ENCODE measurements around the gene TGM2. TPM values are rescaled to one million over a fixed set of nuclear protein-coding genes. Genes with fewer than 3 reads are reported as not detected.

Gene TGM2
- polyA plus RNA-seq, 1 donor (not counting 4 experiments of a cell fraction or from before 2014, with no cell fraction given): 18.7 TPM

DNA sequence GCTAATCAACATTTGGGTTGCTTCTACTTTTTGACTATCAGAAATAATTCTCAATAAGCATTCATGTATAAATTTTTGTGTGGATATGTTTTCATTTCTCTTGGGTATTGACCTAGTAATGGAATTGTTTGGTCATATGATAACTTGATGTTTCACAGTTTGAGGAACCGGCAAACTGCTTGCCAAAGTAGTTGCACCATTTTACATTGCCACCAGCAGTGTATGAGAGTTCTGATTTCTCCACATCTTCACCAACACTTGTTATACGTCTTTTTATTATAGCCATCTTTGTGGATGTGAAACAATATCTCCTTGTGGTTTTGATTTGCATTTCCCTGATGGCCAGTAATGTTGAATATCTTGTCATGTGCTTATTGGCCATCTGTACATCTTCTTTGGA, 42.6 kb upstream of the TGM2 start:
- H3K4me2 ChIP-seq (ENCODE audit: control insufficient read depth, extremely low read depth, insufficient read depth, low read depth, low read length): no peak overlapping the region
- H3K4me3 ChIP-seq (ENCODE audit: control insufficient read depth in 2 of 3, extremely low read depth in 1 of 3, insufficient read depth in 2 of 3, low read depth in 1 of 3, low read length in 3 of 3): no peak overlapping the region
- no peaks in the 10 kb centered on the region for H3K27me3 ChIP-seq (ENCODE audit: control insufficient read depth, extremely low read depth, insufficient read depth, low read length)
- H3K27ac ChIP-seq (ENCODE audit: control insufficient read depth, insufficient read depth, low read length): no peak overlapping the region
- no peaks in the 10 kb centered on the region for H3K79me2 ChIP-seq (ENCODE audit: control insufficient read depth, insufficient read depth, low read length)
- H3K9ac ChIP-seq (ENCODE audit: control insufficient read depth, extremely low read depth, insufficient read depth, low read length): no peak overlapping the region
- dilution Hi-C loops (cut with MboI; ENCODE audit: extremely low pct_ligation_motif_present, low sequenced_read_pairs): no loop called here
- TF ChIP-seq, protein P1, sequence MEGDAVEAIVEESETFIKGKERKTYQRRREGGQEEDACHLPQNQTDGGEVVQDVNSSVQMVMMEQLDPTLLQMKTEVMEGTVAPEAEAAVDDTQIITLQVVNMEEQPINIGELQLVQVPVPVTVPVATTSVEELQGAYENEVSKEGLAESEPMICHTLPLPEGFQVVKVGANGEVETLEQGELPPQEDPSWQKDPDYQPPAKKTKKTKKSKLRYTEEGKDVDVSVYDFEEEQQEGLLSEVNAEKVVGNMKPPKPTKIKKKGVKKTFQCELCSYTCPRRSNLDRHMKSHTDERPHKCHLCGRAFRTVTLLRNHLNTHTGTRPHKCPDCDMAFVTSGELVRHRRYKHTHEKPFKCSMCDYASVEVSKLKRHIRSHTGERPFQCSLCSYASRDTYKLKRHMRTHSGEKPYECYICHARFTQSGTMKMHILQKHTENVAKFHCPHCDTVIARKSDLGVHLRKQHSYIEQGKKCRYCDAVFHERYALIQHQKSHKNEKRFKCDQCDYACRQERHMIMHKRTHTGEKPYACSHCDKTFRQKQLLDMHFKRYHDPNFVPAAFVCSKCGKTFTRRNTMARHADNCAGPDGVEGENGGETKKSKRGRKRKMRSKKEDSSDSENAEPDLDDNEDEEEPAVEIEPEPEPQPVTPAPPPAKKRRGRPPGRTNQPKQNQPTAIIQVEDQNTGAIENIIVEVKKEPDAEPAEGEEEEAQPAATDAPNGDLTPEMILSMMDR (optimal IDR thresholded peaks at IDR 0.05 in 1 of 3, IDR thresholded peaks at IDR 0.05 in 1 of 3, conservative IDR thresholded peaks at IDR 0.05 in 1 of 3; ENCODE audit: extremely low read depth in 1 of 3, insufficient read depth in 2 of 3, low read length in 3 of 3): no peak
- no peak for TF ChIP-seq EZH2 (IDR thresholded peaks at IDR 0.05; ENCODE audit: low read length)
- no peaks in the 10 kb centered on the region for H3K36me3 ChIP-seq (ENCODE audit: control insufficient read depth in 2 of 2, extremely low read depth in 1 of 2, insufficient read depth in 2 of 2, low read length in 2 of 2)
- peaks cover 12% of the 10 kb centered on the region for H3K4me1 ChIP-seq (ENCODE audit: control insufficient read depth, extremely low read depth, insufficient read depth, low read length)
- no peak overlapping the region for H2AFZ ChIP-seq (ENCODE audit: control insufficient read depth, low read length)
- H3K9me3 ChIP-seq (ENCODE audit: control insufficient read depth, low read depth, low read length): no peaks in the 10 kb centered on the region
- no peaks in the 10 kb centered on the region for H4K20me1 ChIP-seq (ENCODE audit: control insufficient read depth, extremely low read depth, insufficient read depth, low read length)
- FAIRE-seq: no peak
- no peaks in the 10 kb centered on the region for H3K9me1 ChIP-seq (ENCODE audit: control insufficient read depth, extremely low read depth, insufficient read depth, low read length)
- no peak for DNase-seq (ENCODE audit: low read depth, low spot score)

DNA sequence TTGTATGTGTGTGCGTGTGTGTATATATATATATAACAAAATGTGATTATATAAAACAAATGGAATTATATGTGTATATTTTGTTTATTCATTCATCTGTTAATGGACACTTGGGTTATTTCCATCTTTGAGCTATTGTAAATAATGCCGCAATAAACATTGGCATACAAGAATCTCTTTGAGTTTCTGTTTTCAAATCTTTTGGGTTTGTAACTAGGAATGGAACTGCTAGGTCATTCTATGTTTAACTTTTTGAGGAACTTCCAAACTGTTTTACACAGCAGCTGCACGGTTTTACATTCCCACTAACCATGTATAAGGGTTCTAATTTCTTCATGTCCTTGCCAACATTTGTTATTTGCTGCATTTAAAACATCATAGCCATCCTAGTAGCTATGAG, 39.9 kb upstream of the TGM2 start:
- no peak for DNase-seq (ENCODE audit: low read depth, low spot score)
- no peaks in the 10 kb centered on the region for H3K36me3 ChIP-seq (ENCODE audit: control insufficient read depth in 2 of 2, extremely low read depth in 1 of 2, insufficient read depth in 2 of 2, low read length in 2 of 2)
- H3K4me3 ChIP-seq (ENCODE audit: control insufficient read depth in 2 of 3, extremely low read depth in 1 of 3, insufficient read depth in 2 of 3, low read depth in 1 of 3, low read length in 3 of 3): no peak overlapping the region
- H4K20me1 ChIP-seq (ENCODE audit: control insufficient read depth, extremely low read depth, insufficient read depth, low read length): no peaks in the 10 kb centered on the region
- no peaks in the 10 kb centered on the region for H3K79me2 ChIP-seq (ENCODE audit: control insufficient read depth, insufficient read depth, low read length)
- no peak overlapping the region for H3K4me2 ChIP-seq (ENCODE audit: control insufficient read depth, extremely low read depth, insufficient read depth, low read depth, low read length)
- H2AFZ ChIP-seq (ENCODE audit: control insufficient read depth, low read length): no peak overlapping the region
- no peaks in the 10 kb centered on the region for H3K9me1 ChIP-seq (ENCODE audit: control insufficient read depth, extremely low read depth, insufficient read depth, low read length)
- no peak overlapping the region for H3K27ac ChIP-seq (ENCODE audit: control insufficient read depth, insufficient read depth, low read length)
- FAIRE-seq: no peak
- H3K27me3 ChIP-seq (ENCODE audit: control insufficient read depth, extremely low read depth, insufficient read depth, low read length): no peaks in the 10 kb centered on the region
- dilution Hi-C loops (cut with MboI; ENCODE audit: extremely low pct_ligation_motif_present, low sequenced_read_pairs): no loop called here
- H3K4me1 ChIP-seq (ENCODE audit: control insufficient read depth, extremely low read depth, insufficient read depth, low read length): peaks cover 18% of the 10 kb centered on the region
- no peak for TF ChIP-seq EZH2 (IDR thresholded peaks at IDR 0.05; ENCODE audit: low read length)
- TF ChIP-seq, protein P1 (optimal IDR thresholded peaks at IDR 0.05 in 1 of 3, IDR thresholded peaks at IDR 0.05 in 1 of 3, conservative IDR thresholded peaks at IDR 0.05 in 1 of 3; ENCODE audit: extremely low read depth in 1 of 3, insufficient read depth in 2 of 3, low read length in 3 of 3): no peak
- H3K9ac ChIP-seq (ENCODE audit: control insufficient read depth, extremely low read depth, insufficient read depth, low read length): no peak overlapping the region
- H3K9me3 ChIP-seq (ENCODE audit: control insufficient read depth, low read depth, low read length): no peaks in the 10 kb centered on the region
